SU-DHL-6 (cell line): ENCODE data around the gene SHC2.

ENCODE experiments used
- H2AFZ ChIP-seq: fragments of 200-600 bp; sonication (generic); 2 replicates; pipeline ENCODE4 v1.6.1; 2014; ENCODE audit warnings: low read depth, mild to moderate bottlenecking, moderate library complexity, mixed read lengths, antibody characterized with exemption, low read length; ENCODE audit not compliant: severe bottlenecking
- H3F3A ChIP-seq: fragments of 200-600 bp; shearing (Covaris generic); 2 replicates; pipeline ENCODE4 v1.6.0; 2016; ENCODE audit warnings: antibody characterized with exemption, mild to moderate bottlenecking; ENCODE audit not compliant: insufficient read depth
- H3K27ac ChIP-seq: fragments of 200-600 bp; sonication (generic); 2 replicates; pipeline ENCODE4 v1.5.1; 2016; ENCODE audit warnings: low read depth, mild to moderate bottlenecking, low read length, moderate library complexity, mixed read lengths
- H3K27me3 ChIP-seq: fragments of 200-600 bp; sonication (generic), shearing (Covaris generic); 2 replicates; pipeline ENCODE4 v1.6.0; 2014; ENCODE audit warnings: mild to moderate bottlenecking, low read length
- H3K36me3 ChIP-seq: fragments of 200-600 bp; sonication (generic); 2 replicates; pipeline ENCODE4 v1.6.1; 2014; ENCODE audit warnings: mild to moderate bottlenecking, low read length, mixed read lengths
- H3K4me2 ChIP-seq: fragments of 300-600, 200-600 bp; shearing (Covaris generic), sonication (generic); 2 replicates; pipeline ENCODE4 v1.6.0; 2014; ENCODE audit warnings: low read length, low read depth, mild to moderate bottlenecking; ENCODE audit not compliant: poor library complexity, severe bottlenecking
- H3K4me3 ChIP-seq: fragments of 200-600 bp; sonication (generic); 2 replicates; pipeline ENCODE4 v1.5.1; 2014; ENCODE audit warnings: antibody characterized with exemption, low read length, mild to moderate bottlenecking, mixed read lengths; ENCODE audit not compliant: insufficient read depth, poor library complexity, severe bottlenecking
- H3K79me2 ChIP-seq: fragments of 200-600 bp; sonication (generic); 2 replicates; pipeline ENCODE4 v1.6.1; 2014; ENCODE audit warnings: mild to moderate bottlenecking, low read length, moderate library complexity; ENCODE audit not compliant: insufficient read depth
- H3K9ac ChIP-seq: fragments of 200-600 bp; sonication (generic); 2 replicates; pipeline ENCODE4 v1.7.0; 2014; ENCODE audit warnings: mild to moderate bottlenecking, low read length
- H3K9me2 ChIP-seq: fragments of 200-600 bp; sonication (generic); replicated peaks from 2 replicates; pipeline ENCODE4 v1.6.1; 2014; ENCODE audit warnings: low read length; ENCODE audit not compliant: insufficient read depth
- H3K9me3 ChIP-seq: fragments of 200-600 bp; sonication (generic); 2 replicates; pipeline ENCODE4 v1.6.1; 2014; ENCODE audit warnings: low read length, mixed read lengths; ENCODE audit not compliant: insufficient read depth
- H4K20me1 ChIP-seq: fragments of 200-600 bp; sonication (generic); 2 replicates; pipeline ENCODE4 v1.6.1; 2014; ENCODE audit warnings: low read depth, mild to moderate bottlenecking, antibody characterized with exemption, low read length, moderate library complexity, mixed read lengths
- EZH2phosphoT487 ChIP-seq: fragments of 200-600 bp; sonication (generic), shearing (Covaris generic); conservative IDR thresholded peaks from 2 replicates; pipeline ENCODE4 v1.6.1; 2018; ENCODE audit warnings: mild to moderate bottlenecking, antibody characterized with exemption, low read length, moderate library complexity, mixed read lengths
- TF ChIP-seq, protein P1 (sequence below): fragments of 200-600 bp; sonication (generic); IDR thresholded peaks from one replicate; pipeline ENCODE4 v1.5.1; 2017; ENCODE audit warnings: antibody characterized with exemption, mild to moderate bottlenecking, low read length, moderate library complexity; ENCODE audit not compliant: insufficient read depth, poor library complexity, severe bottlenecking

SHC2 gene, protein sequence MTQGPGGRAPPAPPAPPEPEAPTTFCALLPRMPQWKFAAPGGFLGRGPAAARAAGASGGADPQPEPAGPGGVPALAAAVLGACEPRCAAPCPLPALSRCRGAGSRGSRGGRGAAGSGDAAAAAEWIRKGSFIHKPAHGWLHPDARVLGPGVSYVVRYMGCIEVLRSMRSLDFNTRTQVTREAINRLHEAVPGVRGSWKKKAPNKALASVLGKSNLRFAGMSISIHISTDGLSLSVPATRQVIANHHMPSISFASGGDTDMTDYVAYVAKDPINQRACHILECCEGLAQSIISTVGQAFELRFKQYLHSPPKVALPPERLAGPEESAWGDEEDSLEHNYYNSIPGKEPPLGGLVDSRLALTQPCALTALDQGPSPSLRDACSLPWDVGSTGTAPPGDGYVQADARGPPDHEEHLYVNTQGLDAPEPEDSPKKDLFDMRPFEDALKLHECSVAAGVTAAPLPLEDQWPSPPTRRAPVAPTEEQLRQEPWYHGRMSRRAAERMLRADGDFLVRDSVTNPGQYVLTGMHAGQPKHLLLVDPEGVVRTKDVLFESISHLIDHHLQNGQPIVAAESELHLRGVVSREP

DNA sequence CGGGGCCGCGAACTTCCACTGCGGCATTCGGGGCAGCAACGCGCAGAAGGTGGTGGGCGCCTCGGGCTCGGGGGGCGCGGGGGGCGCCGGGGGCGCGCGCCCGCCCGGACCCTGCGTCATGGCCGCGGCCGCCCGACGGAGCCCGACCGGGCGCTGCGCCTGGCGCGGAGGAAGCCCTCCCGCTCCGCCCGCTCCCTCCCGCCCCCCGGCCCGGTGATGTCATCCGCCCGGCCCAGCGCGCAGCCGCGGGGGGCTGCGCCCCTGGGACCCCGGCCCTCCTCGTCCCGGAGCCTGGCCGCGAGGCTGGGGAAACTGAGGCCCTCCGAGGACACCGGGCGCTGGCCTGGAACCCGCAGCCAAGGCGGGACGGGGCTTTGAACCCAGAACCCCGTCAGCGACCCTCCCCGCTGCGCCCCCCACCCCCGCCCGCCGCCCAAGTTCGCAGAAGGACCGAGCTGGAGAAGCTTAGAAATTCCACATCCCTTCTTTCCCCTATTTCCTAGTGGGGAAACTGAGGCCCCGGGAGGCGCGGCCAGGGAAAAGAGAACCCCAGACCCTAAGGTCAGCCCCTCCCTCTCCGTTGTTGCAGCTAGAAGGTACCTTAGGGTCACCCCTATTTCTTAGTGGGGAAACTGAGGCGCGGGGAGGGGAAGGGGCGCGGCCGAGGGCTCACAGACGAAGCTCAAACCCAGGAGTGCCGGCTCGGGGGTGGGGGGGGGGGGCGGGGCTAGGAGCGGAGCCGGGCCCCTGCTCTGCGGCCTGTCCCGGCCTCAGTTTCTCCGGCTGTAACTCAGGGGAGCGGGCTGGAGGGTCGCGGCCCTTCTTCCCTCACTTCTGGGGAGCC is at the start of gene SHC2:
Gene SHC2 (minus strand): TSS at position 157 of the 844 bp plus-strand sequence. CDS start 37 bp downstream, at position 120.
- Histone ChIP-seq H4K20me1 (no peaks in the 10 kb centered on the region), H3K79me2 (no peaks in the 10 kb centered on the region), H2AFZ (no peak within 1 kb of the TSS), H3K27me3 (no peaks in the 10 kb centered on the region), H3K9me2 (no peaks in the 10 kb centered on the region), H3K9me3 (peaks cover 9% of the 10 kb centered on the region; the same call in 1 of the 2 replicates), H3F3A (no peaks in the 10 kb centered on the region), H3K4me3 (no peak within 1 kb of the TSS), H3K27ac (no peak within 1 kb of the TSS), H3K9ac (no peak within 1 kb of the TSS), H3K4me2 (no peak within 1 kb of the TSS), H3K36me3 (no peaks in the 10 kb centered on the region)
- no peak for TF ChIP-seq EZH2phosphoT487
- TF ChIP-seq, protein P1, sequence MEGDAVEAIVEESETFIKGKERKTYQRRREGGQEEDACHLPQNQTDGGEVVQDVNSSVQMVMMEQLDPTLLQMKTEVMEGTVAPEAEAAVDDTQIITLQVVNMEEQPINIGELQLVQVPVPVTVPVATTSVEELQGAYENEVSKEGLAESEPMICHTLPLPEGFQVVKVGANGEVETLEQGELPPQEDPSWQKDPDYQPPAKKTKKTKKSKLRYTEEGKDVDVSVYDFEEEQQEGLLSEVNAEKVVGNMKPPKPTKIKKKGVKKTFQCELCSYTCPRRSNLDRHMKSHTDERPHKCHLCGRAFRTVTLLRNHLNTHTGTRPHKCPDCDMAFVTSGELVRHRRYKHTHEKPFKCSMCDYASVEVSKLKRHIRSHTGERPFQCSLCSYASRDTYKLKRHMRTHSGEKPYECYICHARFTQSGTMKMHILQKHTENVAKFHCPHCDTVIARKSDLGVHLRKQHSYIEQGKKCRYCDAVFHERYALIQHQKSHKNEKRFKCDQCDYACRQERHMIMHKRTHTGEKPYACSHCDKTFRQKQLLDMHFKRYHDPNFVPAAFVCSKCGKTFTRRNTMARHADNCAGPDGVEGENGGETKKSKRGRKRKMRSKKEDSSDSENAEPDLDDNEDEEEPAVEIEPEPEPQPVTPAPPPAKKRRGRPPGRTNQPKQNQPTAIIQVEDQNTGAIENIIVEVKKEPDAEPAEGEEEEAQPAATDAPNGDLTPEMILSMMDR = no peak

GRCh38 chr19:508204-509150 is 47.6 kb upstream of the SHC2 start:
- Histone ChIP-seq H3K4me3 (peak overlapping the region; percentile 70), H3K9me3 (no peaks in the 10 kb centered on the region), H2AFZ (no peak overlapping the region), H3K9me2 (no peaks in the 10 kb centered on the region), H3K36me3 (no peaks in the 10 kb centered on the region), H3K79me2 (no peaks in the 10 kb centered on the region), H4K20me1 (no peaks in the 10 kb centered on the region), H3F3A (peaks cover 10% of the 10 kb centered on the region), H3K27ac (no peak overlapping the region), H3K27me3 (no peaks in the 10 kb centered on the region), H3K9ac (peak overlapping the region; percentile 81), H3K4me2 (peak overlapping the region; percentile 91)
- TF ChIP-seq EZH2phosphoT487 = no peak
- TF ChIP-seq, protein P1 = no peak
